K562 (cell line): ENCODE data around the gene RETN. TPM values are rescaled to one million over a fixed set of nuclear protein-coding genes. Genes with fewer than 3 reads are reported as not detected.

Source experiments
- ATAC-seq: fragments of 200-7000 bp; cut with Tn5 transposase; 3 replicates; pipeline ENCODE4 v1.9.1; 2020; ENCODE audit warnings: moderate library complexity
- BruUV-seq: library from RNA; stranded (reverse); fragments of 400-500 nt; replicated peaks from 2 replicates; lab custom pipeline; 2021; lab: Mats Ljungman, UMichigan
- CTCF ChIA-PET: fragments of 300-600 bp; formaldehyde crosslinking; extraction: SDS; loops from one replicate; lab custom pipeline; 2021; ENCODE audit warnings: low intra/inter-chr PET ratio; lab: Yijun Ruan, JAX
- POLR2A ChIA-PET: fragments of 300-600, 350-650 bp; sonication (Branson Sonifier 250); formaldehyde crosslinking; extraction: SDS; loops from one replicate; lab custom pipeline; 2021; ENCODE audit warnings: antibody characterized with exemption, inconsistent platforms; lab: Yijun Ruan, JAX
- DNase-seq, 4 experiments: peaks; one replicate each; pipeline versions ENCODE4 v3.0.0 to v3.0.0-alpha.2; 2011 to 2018; ENCODE audit warnings: low spot score in 3 of 4, mixed read lengths in 3 of 4; ENCODE audit errors: extremely low read depth in 1 of 4
- FAIRE-seq: peaks from 2 replicates; lab custom pipeline; 2011; peaks lifted over from hg19 to GRCh38; lab: Jason Lieb, UNC
- H2AFZ ChIP-seq: 2 replicates; pipeline ENCODE4 v1.6.0; 2011; ENCODE audit warnings: low read depth, low read length, control low read depth, inconsistent platforms
- H3K27ac ChIP-seq: fragments of 200-600 bp; 3 replicates; pipeline ENCODE4 v1.8.0; 2011; ENCODE audit warnings: low read depth, mild to moderate bottlenecking, control low read depth, inconsistent platforms, low read length, moderate library complexity, mixed read lengths; ENCODE audit errors: extremely low read depth
- H3K27me3 ChIP-seq, 2 experiments: fragments of 300-600 bp in 1 of 2; 2 replicates in 1 of 2; 3 replicates in 1 of 2; pipeline versions ENCODE4 v1.6.0 to v1.8.0; 2011; ENCODE audit warnings: inconsistent platforms in 2 of 2, low read length in 2 of 2, mild to moderate bottlenecking in 1 of 2, mixed read lengths in 1 of 2, moderate library complexity in 1 of 2; ENCODE audit not compliant: control insufficient read depth in 2 of 2, insufficient read depth in 2 of 2
- H3K36me3 ChIP-seq: fragments of 300-600 bp; 3 replicates; pipeline ENCODE4 v1.8.0; 2011; ENCODE audit warnings: mild to moderate bottlenecking, low read length, inconsistent platforms; ENCODE audit not compliant: control insufficient read depth, insufficient read depth
- H3K4me1 ChIP-seq, 2 experiments: fragments of 200-600 bp in 1 of 2; replicated peaks in 1 of 2; 2 replicates in 1 of 2; 3 replicates in 1 of 2; pipeline versions ENCODE4 v1.5.1 to v1.8.0; 2011; ENCODE audit warnings: inconsistent platforms in 2 of 2, low read length in 2 of 2, mild to moderate bottlenecking in 1 of 2, mixed read lengths in 1 of 2, moderate library complexity in 1 of 2; ENCODE audit not compliant: control insufficient read depth in 2 of 2, insufficient read depth in 2 of 2
- H3K4me2 ChIP-seq: 2 replicates; pipeline ENCODE4 v1.6.1; 2011; ENCODE audit warnings: low read length, control low read depth, inconsistent platforms, mixed read lengths; ENCODE audit not compliant: insufficient read depth
- H3K4me3 ChIP-seq: fragments of 200-600 bp; sonication (generic), shearing (Covaris generic); 2 replicates; pipeline ENCODE4 v1.5.1; 2016; ENCODE audit warnings: control low read depth, inconsistent platforms
- H3K79me2 ChIP-seq: fragments of 200-600 bp; 3 replicates; pipeline ENCODE4 v1.8.0; 2011; ENCODE audit warnings: low read length, inconsistent platforms; ENCODE audit not compliant: control insufficient read depth, insufficient read depth
- H3K9ac ChIP-seq, 2 experiments: 2 replicates each; pipeline versions ENCODE4 v1.6.0 to v1.6.1; 2011; ENCODE audit warnings: low read depth in 2 of 2, low read length in 2 of 2, control low read depth in 1 of 2, inconsistent platforms in 1 of 2, mild to moderate bottlenecking in 1 of 2, mixed read lengths in 1 of 2; ENCODE audit not compliant: insufficient read depth in 1 of 2
- H3K9me1 ChIP-seq: one replicate; pipeline ENCODE4 v1.6.0; 2011; ENCODE audit warnings: inconsistent platforms, mild to moderate bottlenecking, low read length, moderate library complexity; ENCODE audit not compliant: control insufficient read depth, insufficient read depth
- H3K9me3 ChIP-seq: replicated peaks from 2 replicates; pipeline ENCODE4 v1.5.1; 2011; ENCODE audit warnings: low read depth, low read length, inconsistent platforms; ENCODE audit not compliant: control insufficient read depth, insufficient read depth
- H4K20me1 ChIP-seq: replicated peaks from 2 replicates; pipeline ENCODE4 v1.6.1; 2011; ENCODE audit warnings: low read length, inconsistent platforms, mixed read lengths; ENCODE audit not compliant: control insufficient read depth, insufficient read depth
- CGGBP1 ChIP-seq: fragments of 250-450 bp; sonication (Bioruptor Pico); IDR thresholded peaks from 2 replicates; pipeline ENCODE4 v1.9.0; 2021; ENCODE audit warnings: mild to moderate bottlenecking
- HOXB6 ChIP-seq: fragments of 250-450 bp; sonication (Bioruptor Pico); IDR thresholded peaks from 2 replicates; pipeline ENCODE4 v1.5.1; 2022; ENCODE audit warnings: mild to moderate bottlenecking, borderline replicate concordance
- LCOR ChIP-seq: sonication (generic); formaldehyde crosslinking; IDR thresholded peaks from 2 replicates; pipeline ENCODE4 v1.8.0; 2022; ENCODE audit warnings: mild to moderate bottlenecking, missing genetic modification reagents
- NBN ChIP-seq: fragments of 450-650 bp; IDR thresholded peaks from 2 replicates; pipeline ENCODE4 v1.6.1; 2016; ENCODE audit warnings: low read depth, mild to moderate bottlenecking
- NFRKB ChIP-seq: fragments of 450-650 bp; IDR thresholded peaks from 2 replicates; pipeline ENCODE4 v1.6.1; 2016; ENCODE audit warnings: low read depth
- POLR2A ChIP-seq: fragments of 450-650 bp; conservative IDR thresholded peaks from 2 replicates; pipeline ENCODE4 v1.6.1; 2016
- POLR2G ChIP-seq: fragments of 200-400 bp; formaldehyde crosslinking; IDR thresholded peaks from 2 replicates; pipeline ENCODE4 v1.6.1; 2017; ENCODE audit warnings: low read depth, mild to moderate bottlenecking, antibody characterized with exemption, low read length, moderate library complexity
- PTBP1 ChIP-seq: fragments of 200-400 bp; formaldehyde crosslinking; IDR thresholded peaks from 2 replicates; pipeline ENCODE4 v1.6.1; 2017; ENCODE audit warnings: low read depth, low read length
- RBFOX2 ChIP-seq: fragments of 200-400 bp; formaldehyde crosslinking; IDR thresholded peaks from 2 replicates; pipeline ENCODE4 v1.6.1; 2017; ENCODE audit warnings: low read depth, mild to moderate bottlenecking, low read length, moderate library complexity
- RBM22 ChIP-seq: fragments of 200-400 bp; formaldehyde crosslinking; IDR thresholded peaks from 2 replicates; pipeline ENCODE4 v1.6.1; 2018; ENCODE audit warnings: low read length, low read depth; ENCODE audit not compliant: poor library complexity, severe bottlenecking
- RERE ChIP-seq: sonication (generic); formaldehyde crosslinking; IDR thresholded peaks from 2 replicates; pipeline ENCODE4 v1.8.0; 2023; ENCODE audit warnings: missing genetic modification reagents, mild to moderate bottlenecking, borderline replicate concordance
- RNF2 ChIP-seq: sonication (generic); IDR thresholded peaks from 2 replicates; pipeline ENCODE4 v1.6.1; 2016
- ZNF24 ChIP-seq: fragments of 450-650 bp; IDR thresholded peaks from 2 replicates; pipeline ENCODE4 v1.6.1; 2016
- ZNF274 ChIP-seq: IDR thresholded peaks from 2 replicates; pipeline ENCODE4 v1.6.1; 2011; ENCODE audit warnings: low read depth, mild to moderate bottlenecking, low read length, moderate library complexity, borderline replicate concordance
- ZNF707 ChIP-seq: fragments of 250-450 bp; sonication (Bioruptor Pico); conservative IDR thresholded peaks from 2 replicates; pipeline ENCODE4 v1.8.0; 2022; ENCODE audit warnings: inconsistent platforms, mild to moderate bottlenecking, moderate library complexity
- ZNF77 ChIP-seq: fragments of 250-450 bp; sonication (Bioruptor Pico); IDR thresholded peaks from 2 replicates; pipeline ENCODE4 v1.5.0; 2020
- WGBS: fragments of 100-300 bp; shearing (Covaris generic); methylation state at CpG from one replicate; pipeline ENCODE4 v1.1.6; 2016; ENCODE audit warnings: low coverage, mixed read lengths; ENCODE audit not compliant: insufficient coverage; ENCODE audit errors: missing lambda C conversion rate; 5-methylcytosine and 5-hydroxymethylcytosine counted together
- in situ Hi-C: fragments of 300-500 bp; cut with MboI; formaldehyde crosslinking; loops from 4 replicates; pipeline ENCODE4 v1.15.0; 2018; ENCODE audit warnings: inconsistent platforms, mixed read lengths
- intact Hi-C: fragments of 100-400 bp; cut with micrococcal nuclease; formaldehyde crosslinking; loops from 2 replicates; pipeline ENCODE4 v1.14.2; 2022
- polyA plus RNA-seq, 8 experiments: library from polyadenylated mRNA; depleted of rRNA in 4 of 8; stranded (reverse) in 5 of 8; unstranded in 3 of 8; fragments of >200 nt; fragmentation: Nextera tagmentation in 2 of 8; fragmentation: Illumina TruSeq in 1 of 8; extraction: Ambion mirVana in 2 of 8; extraction: Trizol in 1 of 8; gene quantifications; 2 replicates each; pipeline versions ENCODE4 v1.2.1 to v1.2.3, GENCODE V29; 2011 to 2014; ENCODE audit warnings: inconsistent platforms in 1 of 8, missing spikeins in 1 of 8
- total RNA-seq, 7 experiments: library from RNA; depleted of rRNA in 6 of 7; stranded (reverse); fragments of >200 nt in 6 of 7; fragmentation: Illumina TruSeq in 2 of 7; extraction: Trizol in 2 of 7; gene quantifications; 2 replicates each; pipeline versions ENCODE4 v1.2.1 to v1.2.3, GENCODE V29; 2011 to 2021; ENCODE audit warnings: low replicate concordance in 1 of 7

Gene RETN
- total and polyA plus RNA-seq, 9 of the 15 experiments (the other 6 are each of a cell fraction or from before 2014, with no cell fraction given) = not detected

- TF ChIP-seq POLR2G (peak; percentile 62), HOXB6 (CRISPR knock-in tag) (no peak), ZNF24 (no peak), POLR2A (peak; percentile 14; the same call in 1 of the 2 replicates), RBFOX2 (peak; percentile 62)
These were observed 23.7 kb upstream of the RETN start (continued) for GRCh38 chr19:7645163-7645562.

- ATAC-seq (no peak), DNase-seq (no peak), FAIRE-seq (no peak)
- Histone ChIP-seq H3K36me3 (peaks cover 50% of the 10 kb centered on the region; the same call in 2 of the 3 replicates), H3K4me1 (peaks cover 0 to 59% of the 10 kb centered on the region in 2 experiments; a peak in 4 of 5 replicates), H3K9me1 (no peaks in the 10 kb centered on the region), H2AFZ (no peak overlapping the region), H3K27me3 (no peaks in the 10 kb centered on the region), H3K79me2 (no peaks in the 10 kb centered on the region; the same call in 2 of the 3 replicates), H3K9me3 (no peaks in the 10 kb centered on the region), H3K9ac (peak overlapping the region in 1 of 2 experiments; percentile 45; a peak in 1 of 4 replicates), H3K4me2 (no peak overlapping the region), H3K27ac (no peak overlapping the region; the same call in 2 of the 3 replicates), H3K4me3 (no peak overlapping the region), H4K20me1 (peaks cover 7% of the 10 kb centered on the region)
- POLR2A ChIA-PET = no interaction called here
- 94% methylated on average over 12 of the region's 20 CpGs for WGBS
- in situ Hi-C loops = no loop called here
- intact Hi-C loops = no loop called here
- CTCF ChIA-PET = no interaction called here
- BruUV-seq = no TSS peak
- TF ChIP-seq POLR2A (0 out of 2 replicates have a peak, but pooled peaks have one; percentile 21), LCOR (CRISPR knock-in tag) (no peak), ZNF77 (CRISPR knock-in tag) (no peak), RERE (CRISPR knock-in tag) (no peak), NBN (no peak), ZNF707 (no peak), RBFOX2 (peak; percentile 59), CGGBP1 (CRISPR knock-in tag) (no peak), RBM22 (peak; percentile 29), NFRKB (no peak), PTBP1 (peak; percentile 85), RNF2 (no peak), ZNF274 (no peak), POLR2G (peak; percentile 63)
These were observed 23.0 kb upstream of the RETN start for GRCh38 chr19:7645656-7646425.
